GM19023 (cell line): ENCODE measurements around the gene PM20D1.

ENCODE experiments used
- ATAC-seq: cut with Tn5 transposase; IDR thresholded peaks from one replicate; pipeline ENCODE4 v1.9.1; 2021; ENCODE audit warnings: mild to moderate bottlenecking, moderate library complexity; ENCODE audit not compliant: unreplicated experiment

The PM20D1 gene

GRCh38 chr1:205780335-205780734, 69.6 kb downstream of the PM20D1 start:
- no peak for ATAC-seq
